Measurements from ENCODE around the gene HM13. TPM values are rescaled to one million over a fixed set of nuclear protein-coding genes. Genes with fewer than 3 reads are reported as not detected.

The HM13 gene
- total and polyA plus RNA-seq, 2 of the 13 experiments (the other 11 are each of a cell fraction or from before 2014, with no cell fraction given) = 118 to 243 TPM

DNA sequence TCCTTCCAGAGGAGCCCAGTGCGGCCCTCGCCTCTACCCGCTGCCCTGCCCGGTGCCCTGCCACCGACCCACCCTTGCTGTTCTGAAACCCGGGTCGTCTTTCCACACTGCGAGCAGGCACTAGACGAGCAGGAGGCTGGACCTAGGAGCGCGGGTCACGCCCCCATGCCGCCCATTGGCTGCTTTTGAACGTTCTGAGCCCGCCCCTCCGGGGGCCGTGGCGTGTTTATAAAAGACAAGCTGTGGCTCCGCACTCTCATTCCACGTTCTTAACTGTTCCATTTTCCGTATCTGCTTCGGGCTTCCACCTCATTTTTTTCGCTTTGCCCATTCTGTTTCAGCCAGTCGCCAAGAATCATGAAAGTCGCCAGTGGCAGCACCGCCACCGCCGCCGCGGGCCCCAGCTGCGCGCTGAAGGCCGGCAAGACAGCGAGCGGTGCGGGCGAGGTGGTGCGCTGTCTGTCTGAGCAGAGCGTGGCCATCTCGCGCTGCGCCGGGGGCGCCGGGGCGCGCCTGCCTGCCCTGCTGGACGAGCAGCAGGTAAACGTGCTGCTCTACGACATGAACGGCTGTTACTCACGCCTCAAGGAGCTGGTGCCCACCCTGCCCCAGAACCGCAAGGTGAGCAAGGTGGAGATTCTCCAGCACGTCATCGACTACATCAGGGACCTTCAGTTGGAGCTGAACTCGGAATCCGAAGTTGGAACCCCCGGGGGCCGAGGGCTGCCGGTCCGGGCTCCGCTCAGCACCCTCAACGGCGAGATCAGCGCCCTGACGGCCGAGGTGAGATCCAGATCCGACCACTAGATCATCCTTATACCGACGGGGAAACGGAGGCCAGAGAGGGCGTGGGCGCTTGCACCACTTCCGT, 91.0 kb downstream of the HM13 start, which contains the start of gene ID1 (continued):
- TF ChIP-seq GMEB1 (CRISPR knock-in tag; IDR thresholded peaks at IDR 0.05; ENCODE audit: borderline replicate concordance) = peak; percentile 80; the same call in 1 of the 2 replicates
- no peak; the same call in 1 of the 2 replicates for TF ChIP-seq TRAFD1 (CRISPR knock-in tag; IDR thresholded peaks at IDR 0.05; ENCODE audit: borderline replicate concordance)
- TF ChIP-seq TOE1 (CRISPR knock-in tag; IDR thresholded peaks at IDR 0.05) = no peak; the same call in 1 of the 2 replicates
- peak; percentile 99; the same call in 1 of the 2 replicates for TF ChIP-seq ZGPAT (CRISPR knock-in tag; IDR thresholded peaks at IDR 0.05)
- peak; percentile 98 for TF ChIP-seq MED1 (CRISPR knock-in tag; IDR thresholded peaks at IDR 0.05)
- no peak for TF ChIP-seq SMARCE1 (IDR thresholded peaks at IDR 0.05; ENCODE audit: borderline replicate concordance)
- TF ChIP-seq, protein P1, sequence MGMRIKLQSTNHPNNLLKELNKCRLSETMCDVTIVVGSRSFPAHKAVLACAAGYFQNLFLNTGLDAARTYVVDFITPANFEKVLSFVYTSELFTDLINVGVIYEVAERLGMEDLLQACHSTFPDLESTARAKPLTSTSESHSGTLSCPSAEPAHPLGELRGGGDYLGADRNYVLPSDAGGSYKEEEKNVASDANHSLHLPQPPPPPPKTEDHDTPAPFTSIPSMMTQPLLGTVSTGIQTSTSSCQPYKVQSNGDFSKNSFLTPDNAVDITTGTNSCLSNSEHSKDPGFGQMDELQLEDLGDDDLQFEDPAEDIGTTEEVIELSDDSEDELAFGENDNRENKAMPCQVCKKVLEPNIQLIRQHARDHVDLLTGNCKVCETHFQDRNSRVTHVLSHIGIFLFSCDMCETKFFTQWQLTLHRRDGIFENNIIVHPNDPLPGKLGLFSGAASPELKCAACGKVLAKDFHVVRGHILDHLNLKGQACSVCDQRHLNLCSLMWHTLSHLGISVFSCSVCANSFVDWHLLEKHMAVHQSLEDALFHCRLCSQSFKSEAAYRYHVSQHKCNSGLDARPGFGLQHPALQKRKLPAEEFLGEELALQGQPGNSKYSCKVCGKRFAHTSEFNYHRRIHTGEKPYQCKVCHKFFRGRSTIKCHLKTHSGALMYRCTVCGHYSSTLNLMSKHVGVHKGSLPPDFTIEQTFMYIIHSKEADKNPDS (CRISPR knock-in tag; IDR thresholded peaks at IDR 0.05) = peak; percentile 87; the same call in 1 of the 2 replicates
- no peak for TF ChIP-seq TRIM24 (CRISPR knock-in tag; IDR thresholded peaks at IDR 0.05)
- peak; percentile 95 for TF ChIP-seq ZNF781 (CRISPR knock-in tag; IDR thresholded peaks at IDR 0.05; ENCODE audit: borderline replicate concordance, not compliant biosample characterization)
- no peak; the same call in 1 of the 2 replicates for TF ChIP-seq ZNF510 (CRISPR knock-in tag; IDR thresholded peaks at IDR 0.05; ENCODE audit: low read depth)
- peak; percentile 78 for TF ChIP-seq ZNF609 (CRISPR knock-in tag; IDR thresholded peaks at IDR 0.05; ENCODE audit: borderline replicate concordance)
- TF ChIP-seq ZSCAN9 (CRISPR knock-in tag; IDR thresholded peaks at IDR 0.05; ENCODE audit: borderline replicate concordance) = peak; percentile 99
- no peak for TF ChIP-seq KAT2B (IDR thresholded peaks at IDR 0.05; ENCODE audit: borderline replicate concordance, low read depth, low read length)
- TF ChIP-seq FOXP1 (IDR thresholded peaks at IDR 0.05) = 0 out of 2 replicates have a peak, but pooled peaks have one; percentile 14
- TF ChIP-seq FOXP1 (CRISPR knock-in tag; IDR thresholded peaks at IDR 0.05) = peak; percentile 6; the same call in 1 of the 2 replicates
- peak; percentile 60 for TF ChIP-seq ZNF777 (CRISPR knock-in tag; IDR thresholded peaks at IDR 0.05)
- peak; percentile 97 for TF ChIP-seq KMT2A (CRISPR knock-in tag; IDR thresholded peaks at IDR 0.05)

All from HepG2 (cell line).